ENCODE results near the gene LCP2. TPM values are rescaled to one million over a fixed set of nuclear protein-coding genes. Genes with fewer than 3 reads are reported as not detected.
A peak's percentile ranks its signal among the peaks of the same experiment; 100 is the strongest.
"Not testable (repeated sequence)": the region's sequence is repeated elsewhere in the genome, so short reads cannot be mapped to it uniquely, and the experiment has no call there.

The LCP2 gene
- total RNA-seq, 2 experiments from 2014 or later, result 192 to 199 TPM

DNA sequence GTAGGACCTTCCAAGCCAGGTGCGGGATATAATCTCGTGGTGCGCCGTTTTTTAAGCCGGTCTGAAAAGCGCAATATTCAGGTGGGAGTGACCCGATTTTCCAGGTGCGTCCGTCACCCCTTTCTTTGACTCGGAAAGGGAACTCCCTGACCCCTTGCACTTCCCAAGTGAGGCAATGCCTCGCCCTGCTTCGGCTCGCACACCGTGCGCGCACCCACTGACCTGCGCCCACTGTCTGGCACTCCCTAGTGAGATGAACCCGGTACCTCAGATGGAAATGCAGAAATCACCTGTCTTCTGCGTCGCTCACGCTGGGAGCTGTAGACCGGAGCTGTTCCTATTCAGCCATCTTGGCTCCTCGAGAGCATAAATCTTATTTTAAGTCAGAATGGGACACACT, 52.1 kb downstream of the LCP2 start:
- not testable (repeated sequence) for DNase-seq, H3K4me3 Mint-ChIP-seq, H3K27me3 Mint-ChIP-seq, H3K27ac Mint-ChIP-seq
- Mint-ChIP-seq H3K4me1 (peaks cover 21% of the 10 kb centered on the region), H3K36me3 (peaks cover 55% of the 10 kb centered on the region), H3K9me3 (peaks cover 11% of the 10 kb centered on the region)

DNA sequence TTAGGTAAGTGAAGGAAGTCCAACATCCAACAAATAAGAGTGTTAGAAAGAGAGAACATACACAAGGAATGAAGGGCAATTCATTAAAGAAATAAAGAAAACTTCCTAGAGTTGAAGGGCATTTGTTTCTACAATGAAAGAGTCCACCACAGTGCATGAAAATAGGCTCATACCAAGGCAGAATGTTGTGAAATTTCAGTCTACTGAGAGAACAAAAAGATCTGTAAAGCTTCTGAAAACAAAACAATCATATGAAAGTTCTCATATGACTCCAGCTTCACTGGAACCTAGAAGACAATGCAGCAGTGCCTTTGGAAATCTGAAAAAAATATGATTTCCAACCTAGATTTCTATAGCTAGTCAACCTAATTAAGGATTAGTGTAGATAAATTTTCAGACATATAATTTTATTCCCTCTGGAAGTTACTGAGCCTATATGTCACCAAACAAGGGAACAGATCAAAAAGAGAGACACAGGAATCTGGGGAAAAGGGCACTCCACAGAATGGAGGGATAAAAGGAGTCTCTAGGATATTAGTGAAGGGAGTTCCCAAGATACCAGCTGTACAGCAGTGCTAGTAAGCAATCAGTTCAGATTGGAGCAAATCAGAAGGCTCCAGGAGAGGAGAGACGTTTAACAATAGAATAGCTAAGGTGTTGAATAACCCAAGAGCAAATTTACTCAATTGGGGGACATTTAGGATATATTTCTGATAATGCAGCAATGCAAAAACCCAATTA, 59.0 kb downstream of the LCP2 start:
- Mint-ChIP-seq H3K36me3 (peaks cover 3% of the 10 kb centered on the region), H3K27me3 (no peaks in the 10 kb centered on the region), H3K9me3 (no peaks in the 10 kb centered on the region)

DNA sequence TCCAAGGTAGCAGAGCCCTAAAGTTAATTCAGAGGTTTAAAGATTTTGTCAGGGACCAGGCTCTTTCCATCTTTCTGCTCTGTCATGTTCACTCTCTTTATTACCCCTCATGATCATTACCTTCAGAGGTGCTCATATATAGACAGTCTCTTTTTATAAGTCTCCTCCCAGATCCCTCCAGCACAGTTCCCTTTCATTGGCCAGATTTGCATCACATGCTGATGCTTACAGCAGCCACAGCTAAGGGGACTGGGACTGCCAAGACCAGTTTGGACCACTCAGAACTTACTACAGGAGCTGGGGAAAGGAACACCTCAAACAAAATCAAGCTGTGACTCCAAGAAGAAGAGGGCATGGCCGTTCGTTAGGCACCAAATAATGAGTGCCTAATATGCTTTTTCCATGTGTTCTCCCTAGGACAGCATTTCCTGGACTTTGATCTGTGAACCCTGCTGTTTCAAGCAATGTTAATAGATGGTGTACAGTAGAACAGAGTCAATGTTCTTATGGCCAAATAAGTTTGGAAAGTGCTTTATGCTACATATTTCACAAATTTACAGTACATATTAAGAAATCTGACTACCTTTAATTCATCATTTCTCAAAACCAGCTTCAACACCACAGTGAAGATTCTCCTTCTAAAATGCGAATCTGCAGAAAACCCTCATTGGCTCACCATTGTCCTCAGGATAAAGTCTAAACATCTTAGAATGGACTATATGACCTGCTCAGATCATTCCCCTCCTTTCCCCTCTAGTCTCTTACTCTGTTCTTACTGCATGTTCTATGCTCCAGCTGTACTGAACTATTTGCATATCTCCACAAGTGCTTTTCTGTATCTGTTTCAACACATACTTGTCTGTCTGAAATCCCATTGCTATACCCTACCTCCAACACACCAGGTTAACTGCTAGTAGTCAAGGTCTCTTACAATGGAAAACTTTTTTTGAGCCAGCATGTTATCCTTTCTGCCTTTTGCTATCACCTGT, 61.4 kb downstream of the LCP2 start:
- H3K36me3 Mint-ChIP-seq, result peaks cover 3% of the 10 kb centered on the region
- H3K4me3 Mint-ChIP-seq, result no peak overlapping the region
- no peaks in the 10 kb centered on the region for H3K27me3 Mint-ChIP-seq
- peaks cover 10% of the 10 kb centered on the region for H3K4me1 Mint-ChIP-seq
- H3K27ac Mint-ChIP-seq, result no peak overlapping the region
- no peak for DNase-seq
- no peaks in the 10 kb centered on the region for H3K9me3 Mint-ChIP-seq

More for the DNA sequence above, 59.0 kb downstream of the LCP2 start:
- H3K4me3 Mint-ChIP-seq, result no peak overlapping the region
- H3K27ac Mint-ChIP-seq, result no peak overlapping the region
- H3K4me1 Mint-ChIP-seq, result peaks cover 10% of the 10 kb centered on the region
- DNase-seq, result no peak

DNA sequence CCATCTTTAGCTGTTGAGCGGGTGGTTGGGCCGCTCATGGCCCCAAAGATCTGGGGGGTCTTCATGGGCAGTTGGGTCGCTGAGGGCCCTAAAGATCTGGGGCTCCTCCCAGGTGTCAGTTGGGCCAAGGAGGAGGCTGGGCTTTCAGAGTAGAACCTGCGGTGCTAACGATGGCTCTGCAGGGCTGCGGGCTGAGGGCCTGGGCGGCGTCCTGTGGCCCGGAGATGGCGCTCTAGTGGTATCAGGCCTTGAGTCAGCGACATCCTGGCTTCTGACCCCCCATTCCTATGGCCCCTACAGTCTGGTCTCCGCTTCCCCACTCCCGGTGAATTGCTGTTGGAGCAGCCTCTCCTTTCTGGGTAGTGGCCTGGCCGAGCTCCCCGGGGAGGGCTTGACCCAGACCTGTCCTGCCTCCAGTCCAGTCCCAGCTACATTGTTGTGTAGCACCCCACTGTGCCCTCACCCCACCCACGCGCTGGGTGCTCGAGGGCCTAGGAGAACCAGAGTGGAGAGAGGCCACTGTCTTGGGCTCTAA, 64.2 kb downstream of the LCP2 start:
- Mint-ChIP-seq H3K4me1 (peaks cover 6% of the 10 kb centered on the region), H3K36me3 (peaks cover 3% of the 10 kb centered on the region), H3K4me3 (no peak overlapping the region), H3K27me3 (no peaks in the 10 kb centered on the region), H3K9me3 (no peaks in the 10 kb centered on the region), H3K27ac (no peak overlapping the region)
- DNase-seq, result no peak

DNA sequence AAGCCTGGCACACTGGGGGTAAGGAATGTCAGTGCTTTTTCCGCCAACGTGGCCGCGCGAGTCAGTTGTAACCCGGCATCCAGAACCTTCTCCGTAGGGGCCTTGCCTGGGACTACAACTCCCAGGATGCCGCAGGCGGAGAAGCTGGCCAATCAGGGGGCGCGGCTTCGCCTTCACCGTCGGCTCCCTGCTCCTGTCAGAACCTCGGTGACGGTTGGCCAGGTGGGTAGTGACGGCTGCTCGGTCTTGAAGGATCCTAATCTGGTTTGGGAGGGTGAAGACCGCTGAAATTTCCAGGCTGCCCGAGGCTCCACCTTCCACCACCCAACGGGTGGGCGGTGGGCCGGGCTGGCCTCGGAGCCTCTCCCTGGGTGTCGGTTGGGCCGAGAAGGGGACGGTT, 64.8 kb downstream of the LCP2 start, which contains the start of gene C5orf58:
Gene C5orf58, plus strand, starts transcription at position 200 of the 400 bp plus-strand sequence. CDS start 1,992 bp downstream, outside the sequence.
- Mint-ChIP-seq H3K27ac (no peak within 1 kb of the TSS), H3K4me1 (peaks cover 3% of the 10 kb centered on the region), H3K4me3 (no peak within 1 kb of the TSS), H3K27me3 (no peaks in the 10 kb centered on the region), H3K36me3 (peaks cover 3% of the 10 kb centered on the region), H3K9me3 (no peaks in the 10 kb centered on the region)
- DNase-seq, result no peak

DNA sequence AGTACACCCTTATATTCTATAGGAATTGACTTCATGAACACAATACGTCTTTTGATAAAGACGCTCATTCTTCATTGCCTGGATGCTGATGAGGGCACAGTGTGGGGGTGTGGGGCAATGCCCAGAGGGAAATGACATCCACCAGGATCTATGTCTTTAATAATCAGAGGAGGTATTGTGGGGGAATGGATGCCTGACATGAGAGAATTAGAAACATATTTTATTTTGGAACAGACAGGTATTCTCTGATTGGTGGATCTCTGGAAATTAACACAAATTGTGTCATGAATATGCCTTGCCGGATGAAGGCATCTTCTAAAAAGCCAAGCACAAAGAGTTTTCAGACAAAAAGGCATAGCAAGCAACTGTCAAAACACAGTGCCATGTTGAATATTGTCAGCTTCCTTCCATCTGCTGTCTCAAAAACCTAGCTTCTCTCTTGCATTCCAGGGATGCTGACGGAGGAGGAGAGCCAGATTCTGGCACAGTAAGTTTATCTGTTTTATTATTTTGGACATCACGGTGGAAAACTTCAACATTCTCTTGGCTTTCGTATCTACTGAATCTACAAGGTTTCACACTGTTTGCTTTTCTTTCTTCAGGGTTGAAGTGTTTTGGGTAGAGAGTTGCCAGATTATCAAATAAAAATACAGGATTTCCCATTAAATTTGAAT, 68.7 kb downstream of the LCP2 start:
- H3K4me1 Mint-ChIP-seq, result peaks cover 4% of the 10 kb centered on the region
- H3K36me3 Mint-ChIP-seq, result no peaks in the 10 kb centered on the region
- H3K4me3 Mint-ChIP-seq, result no peak overlapping the region
- no peaks in the 10 kb centered on the region for H3K9me3 Mint-ChIP-seq
- no peak overlapping the region for H3K27ac Mint-ChIP-seq
- H3K27me3 Mint-ChIP-seq, result no peaks in the 10 kb centered on the region
- DNase-seq, result no peak

DNA sequence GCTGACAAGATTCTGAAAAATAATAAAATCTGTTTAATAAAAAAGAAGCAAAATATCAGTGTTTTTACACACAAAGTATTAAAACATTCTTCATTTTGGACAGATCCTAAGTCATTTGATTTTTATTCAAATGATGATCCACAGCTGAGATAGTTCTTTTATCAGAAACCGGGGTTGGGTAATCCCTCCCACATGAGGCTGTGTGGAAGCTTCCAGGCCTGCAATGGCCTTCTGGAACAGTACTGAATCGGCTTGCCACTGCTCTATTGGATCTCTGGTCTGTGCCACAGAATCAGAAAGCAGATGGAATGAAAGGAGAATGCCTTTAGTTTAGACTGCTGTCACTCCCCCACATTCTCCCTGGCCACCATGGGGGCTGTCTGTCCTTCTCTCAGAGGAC, 70.9 kb downstream of the LCP2 start:
- H3K9me3 Mint-ChIP-seq, result no peaks in the 10 kb centered on the region
- no peak overlapping the region for H3K27ac Mint-ChIP-seq
- no peak for DNase-seq
- H3K4me3 Mint-ChIP-seq, result no peak overlapping the region
- H3K36me3 Mint-ChIP-seq, result no peaks in the 10 kb centered on the region
- no peaks in the 10 kb centered on the region for H3K27me3 Mint-ChIP-seq
- peaks cover 4% of the 10 kb centered on the region for H3K4me1 Mint-ChIP-seq

DNA sequence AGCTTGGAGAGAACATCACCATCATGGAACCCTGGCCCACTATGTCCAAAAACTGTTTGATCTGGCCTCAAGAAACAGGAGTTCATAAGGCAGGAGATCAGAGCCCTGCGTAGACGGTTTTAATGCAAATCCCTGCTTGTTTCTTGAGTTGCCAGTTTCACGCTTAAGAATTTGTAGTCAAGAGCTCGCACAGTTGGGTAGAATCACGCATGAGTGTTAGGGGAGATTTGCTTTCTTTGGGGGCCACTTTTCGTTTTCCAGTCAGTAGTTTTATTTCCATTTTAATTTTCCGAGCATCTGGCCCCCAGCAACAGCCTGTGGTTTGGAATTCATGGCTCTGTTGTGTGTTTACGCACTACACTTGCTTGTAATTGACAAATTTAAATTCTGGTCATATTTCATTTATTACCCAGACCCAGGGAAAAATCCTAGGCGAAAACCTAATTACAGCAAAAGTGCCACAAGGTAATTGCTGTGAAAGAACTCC, 71.4 kb downstream of the LCP2 start:
- H3K36me3 Mint-ChIP-seq, result no peaks in the 10 kb centered on the region

DNA sequence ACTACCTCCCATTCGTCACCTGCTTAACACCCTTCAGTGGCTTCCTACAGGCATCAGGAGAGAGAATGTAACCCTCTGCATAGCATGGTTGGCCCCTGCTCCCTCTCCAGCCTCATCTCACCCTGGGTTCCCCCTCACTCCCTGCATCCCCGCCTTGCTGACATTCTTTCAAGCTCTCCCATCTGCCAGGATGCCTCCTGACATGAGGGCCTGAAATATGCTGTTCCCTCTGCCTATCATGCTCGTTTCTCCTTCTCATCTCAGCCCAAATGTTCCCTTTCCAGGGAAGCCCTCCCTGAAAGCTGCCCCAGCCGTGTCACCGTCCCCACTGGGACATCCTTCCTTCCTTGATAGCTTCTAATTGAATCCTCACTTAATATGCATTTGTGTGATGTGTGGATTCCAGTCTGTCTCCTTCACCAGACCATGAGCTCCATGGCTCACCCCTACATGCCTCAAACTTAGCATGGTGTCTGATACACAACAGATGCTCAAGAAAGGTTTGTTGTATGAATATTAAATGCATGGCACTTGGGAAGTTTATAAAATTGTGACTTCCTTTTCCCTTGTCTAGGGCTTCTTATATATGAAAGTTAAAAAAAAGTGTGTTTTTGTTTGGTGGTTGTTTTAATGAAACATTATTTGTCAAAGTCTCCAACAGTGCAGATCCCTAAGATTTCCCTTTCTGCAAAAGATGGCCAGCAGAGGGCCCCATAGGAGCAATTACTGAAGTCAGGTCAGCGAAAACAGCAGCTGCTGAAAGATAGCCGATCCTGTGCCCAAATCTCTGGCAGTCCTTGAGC, 72.0 kb downstream of the LCP2 start:
- Mint-ChIP-seq H3K27me3 (no peaks in the 10 kb centered on the region), H3K27ac (no peak overlapping the region), H3K36me3 (no peaks in the 10 kb centered on the region), H3K9me3 (no peaks in the 10 kb centered on the region), H3K4me3 (no peak overlapping the region), H3K4me1 (peaks cover 4% of the 10 kb centered on the region)
- DNase-seq, result peak; percentile 62

More for the DNA sequence above, 71.4 kb downstream of the LCP2 start:
- peaks cover 4% of the 10 kb centered on the region for H3K4me1 Mint-ChIP-seq
- no peak overlapping the region for H3K27ac Mint-ChIP-seq
- no peaks in the 10 kb centered on the region for H3K27me3 Mint-ChIP-seq
- DNase-seq, result no peak
- H3K4me3 Mint-ChIP-seq, result no peak overlapping the region
- no peaks in the 10 kb centered on the region for H3K9me3 Mint-ChIP-seq

DNA sequence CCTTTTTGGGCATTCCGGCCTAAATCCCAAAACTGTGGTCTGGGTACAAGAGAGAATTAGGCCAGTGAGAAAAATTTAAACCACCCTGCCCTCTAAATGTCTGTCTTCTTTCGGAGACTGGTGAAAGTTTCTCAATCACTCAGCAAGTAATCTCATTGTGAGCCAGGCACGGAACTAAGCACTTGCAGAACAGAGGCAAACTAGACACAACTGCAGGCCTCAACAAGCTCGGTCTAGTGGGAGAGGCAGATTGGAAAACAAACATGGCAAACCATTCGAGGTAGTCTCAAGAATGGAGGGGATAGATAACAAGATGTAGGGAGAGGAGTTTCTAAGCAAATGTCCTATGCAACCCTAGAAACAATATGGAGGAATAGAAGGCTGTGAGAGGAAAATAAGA, 73.7 kb downstream of the LCP2 start:
- Mint-ChIP-seq H3K4me3 (no peak overlapping the region), H3K4me1 (peaks cover 4% of the 10 kb centered on the region), H3K27ac (no peak overlapping the region), H3K9me3 (no peaks in the 10 kb centered on the region), H3K36me3 (no peaks in the 10 kb centered on the region), H3K27me3 (no peaks in the 10 kb centered on the region)
- DNase-seq, result no peak

DNA sequence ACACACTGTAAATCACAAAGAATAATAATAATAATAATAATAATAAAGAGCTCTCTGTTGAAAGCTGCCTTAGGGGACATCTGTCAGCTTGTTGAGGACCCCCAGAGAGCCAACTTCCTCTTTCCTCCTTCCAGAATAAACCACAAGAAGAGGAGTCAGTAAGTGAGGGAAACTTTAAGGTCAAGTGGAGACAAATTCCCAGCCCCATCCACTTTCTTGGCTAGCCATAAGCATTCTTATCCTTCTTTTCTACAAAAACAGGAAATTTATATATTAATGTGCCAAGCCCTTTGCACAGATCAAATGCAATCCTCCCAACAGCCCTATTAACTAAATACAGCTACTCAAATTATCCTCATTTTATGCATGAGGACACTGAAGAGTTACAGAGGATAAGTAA, 74.2 kb downstream of the LCP2 start:
- H3K36me3 Mint-ChIP-seq, result no peaks in the 10 kb centered on the region
- no peaks in the 10 kb centered on the region for H3K27me3 Mint-ChIP-seq
- H3K4me1 Mint-ChIP-seq, result peaks cover 4% of the 10 kb centered on the region
- DNase-seq, result no peak
- no peak overlapping the region for H3K4me3 Mint-ChIP-seq
- H3K27ac Mint-ChIP-seq, result no peak overlapping the region
- no peaks in the 10 kb centered on the region for H3K9me3 Mint-ChIP-seq

DNA sequence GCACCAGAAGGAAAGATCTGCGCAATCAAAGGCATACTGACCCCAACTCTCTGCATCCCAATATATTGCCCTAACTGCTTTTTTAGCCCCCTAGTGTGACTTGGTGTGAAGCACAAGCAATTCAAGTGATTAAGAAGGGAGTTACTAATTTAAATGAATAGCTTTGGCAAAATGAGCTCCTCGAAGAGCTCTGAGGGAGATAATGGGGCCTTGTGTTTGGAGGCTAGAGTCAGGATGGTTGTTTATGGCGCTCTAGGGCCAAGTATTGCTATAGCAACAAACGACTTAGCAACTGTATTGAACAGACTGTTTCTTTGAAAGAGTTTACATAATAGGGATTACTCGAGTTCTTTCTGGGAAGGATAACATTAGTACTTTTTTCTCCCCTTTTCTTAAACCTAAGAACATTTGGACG, 76.2 kb downstream of the LCP2 start:
- no peak for DNase-seq
- H3K9me3 Mint-ChIP-seq, result no peaks in the 10 kb centered on the region
- H3K36me3 Mint-ChIP-seq, result no peaks in the 10 kb centered on the region
- no peak overlapping the region for H3K27ac Mint-ChIP-seq
- no peaks in the 10 kb centered on the region for H3K27me3 Mint-ChIP-seq
- H3K4me1 Mint-ChIP-seq, result peaks cover 4% of the 10 kb centered on the region
- no peak overlapping the region for H3K4me3 Mint-ChIP-seq

DNA sequence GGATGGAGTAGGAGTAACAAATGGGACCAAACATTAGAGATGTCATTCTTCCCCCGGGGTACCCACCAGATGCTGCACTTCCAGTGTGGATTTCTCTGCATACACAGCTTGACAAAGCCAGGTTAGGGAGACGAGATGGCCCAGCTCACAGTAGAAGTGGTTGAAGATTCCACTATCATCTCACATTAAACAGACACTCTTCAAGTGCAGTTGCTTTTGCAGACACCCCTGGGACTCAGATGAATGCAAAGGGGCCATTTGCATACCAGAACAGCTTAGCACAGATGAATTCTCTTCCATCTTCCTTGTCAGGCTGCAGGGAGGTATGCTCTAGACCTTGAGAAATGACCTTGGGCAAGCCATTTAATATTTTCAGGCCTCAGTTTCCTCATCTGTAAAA, 77.4 kb downstream of the LCP2 start:
- peaks cover 4% of the 10 kb centered on the region for H3K27me3 Mint-ChIP-seq
- H3K36me3 Mint-ChIP-seq, result no peaks in the 10 kb centered on the region
- no peaks in the 10 kb centered on the region for H3K9me3 Mint-ChIP-seq
- no peak overlapping the region for H3K27ac Mint-ChIP-seq
- no peak for DNase-seq
- no peak overlapping the region for H3K4me3 Mint-ChIP-seq
- no peaks in the 10 kb centered on the region for H3K4me1 Mint-ChIP-seq

DNA sequence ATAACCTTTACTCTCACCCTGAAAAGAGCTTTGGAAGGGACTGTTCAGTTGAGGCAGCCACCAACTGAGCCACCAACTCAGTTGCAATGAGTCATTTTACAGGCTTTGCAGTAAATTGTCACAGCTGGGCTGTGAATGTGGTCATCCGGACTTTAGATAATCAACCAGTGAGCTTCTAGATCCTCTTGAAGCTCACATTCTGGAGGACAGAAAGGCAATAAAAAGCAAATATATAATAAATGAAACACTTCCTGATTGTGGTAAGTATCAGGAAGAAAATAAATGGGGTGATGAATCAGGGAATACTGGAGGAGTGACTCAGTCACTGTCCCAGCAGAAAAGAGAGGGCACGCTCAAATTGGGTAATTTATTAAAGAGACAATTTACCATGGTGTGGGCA, 78.0 kb downstream of the LCP2 start:
- Mint-ChIP-seq H3K27me3 (peaks cover 4% of the 10 kb centered on the region), H3K4me3 (no peak overlapping the region), H3K36me3 (no peaks in the 10 kb centered on the region), H3K9me3 (no peaks in the 10 kb centered on the region), H3K27ac (no peak overlapping the region), H3K4me1 (no peaks in the 10 kb centered on the region)
- no peak for DNase-seq

All from activated naive CD8-positive, alpha-beta T cell treated with anti-CD3 and anti-CD28 coated beads for 36 hours (primary cell).